Activated B cell treated with CpG ODN at 0.5 μM for 24 hours (primary cell): Measurements from ENCODE around the gene HSF2BP. TPM values are rescaled to one million over a fixed set of nuclear protein-coding genes. Genes with fewer than 3 reads are reported as not detected.

ENCODE experiments used
- ATAC-seq: fragments of 200-7000 bp; cut with Tn5 transposase; one replicate; pipeline ENCODE4 v1.10.0; 2021; ENCODE audit warnings: low read depth, mild to moderate bottlenecking, moderate library complexity
- CTCF ChIA-PET: fragments of 350-600 bp; sonication (Branson Sonifier 250); formaldehyde crosslinking; loops from one replicate; lab custom pipeline; 2021; ENCODE audit warnings: antibody characterized with exemption; lab: Charles Lee
- POLR2A ChIA-PET: fragments of 350-600 bp; sonication (Branson Sonifier 250); formaldehyde crosslinking; loops from one replicate; lab custom pipeline; 2021; ENCODE audit warnings: antibody characterized with exemption; lab: Charles Lee
- DNase-seq: peaks from one replicate; pipeline ENCODE4 v3.0.0; 2022
- H3K27ac Mint-ChIP-seq: one replicate; pipeline ENCODE4 v1.8.0; 2020; ENCODE audit warnings: mixed read lengths
- H3K27me3 Mint-ChIP-seq: one replicate; pipeline ENCODE4 v1.8.0; 2021; ENCODE audit warnings: mixed read lengths
- H3K36me3 Mint-ChIP-seq: one replicate; pipeline ENCODE4 v1.8.0; 2021; ENCODE audit warnings: low read depth, mixed read lengths
- H3K4me1 Mint-ChIP-seq: one replicate; pipeline ENCODE4 v1.8.0; 2021; ENCODE audit warnings: mixed read lengths
- H3K4me3 Mint-ChIP-seq: one replicate; pipeline ENCODE4 v1.8.0; 2020; ENCODE audit warnings: mild to moderate bottlenecking, mixed read lengths
- H3K9me3 Mint-ChIP-seq: one replicate; pipeline ENCODE4 v1.8.0; 2020; ENCODE audit warnings: mixed read lengths
- CTCF ChIP-seq: fragments of 200-600 bp; IDR thresholded peaks from one replicate; pipeline ENCODE4 v1.8.0; 2022; ENCODE audit warnings: antibody characterized with exemption, mild to moderate bottlenecking
- intact Hi-C: fragments of 100-400 bp; cut with micrococcal nuclease; formaldehyde crosslinking; loops from one replicate; pipeline ENCODE4 v1.15.1; 2024
- total RNA-seq: library from RNA; stranded (reverse); gene quantifications from 2 replicates; pipeline ENCODE4 v1.2.3, GENCODE V29; 2022

Gene HSF2BP
- total RNA-seq, 1 donor from 2014 or later: 0.58 TPM

- Mint-ChIP-seq H3K4me1 (peaks cover 17% of the 10 kb centered on the region), H3K36me3 (peaks cover 81% of the 10 kb centered on the region), H3K27me3 (no peaks in the 10 kb centered on the region), H3K4me3 (no peak overlapping the region), H3K27ac (no peak overlapping the region), H3K9me3 (no peaks in the 10 kb centered on the region)
- intact Hi-C loops: no loop called here
- DNase-seq (no peak), ATAC-seq (no peak)
- ChIA-PET POLR2A (no interaction called here), CTCF (no interaction called here)
- no peak for TF ChIP-seq CTCF
Measured at GRCh38 chr21:43691086-43691795, 32.0 kb upstream of the HSF2BP start.

DNA sequence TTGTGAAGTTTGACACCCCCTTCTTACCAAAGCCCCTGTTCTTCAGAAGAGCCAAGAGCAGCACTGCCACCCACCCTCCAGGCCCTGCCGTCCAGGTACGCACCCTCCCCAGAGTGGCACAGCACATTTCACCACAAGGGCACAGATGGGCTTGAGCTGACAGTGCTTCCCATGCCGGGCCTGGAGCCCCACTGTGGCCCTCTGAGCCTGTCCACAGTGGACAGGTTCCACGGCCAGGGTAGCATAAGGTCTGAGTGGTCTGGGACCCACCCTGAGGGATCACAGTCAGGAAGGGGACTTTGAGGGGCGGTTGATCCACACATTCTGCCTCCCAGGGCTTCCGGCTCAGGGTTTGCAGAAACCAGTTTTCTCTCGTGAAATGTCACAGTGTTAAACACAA lies 31.1 kb upstream of the HSF2BP start:
- TF ChIP-seq CTCF: no peak
- ChIA-PET CTCF (no interaction called here), POLR2A (no interaction called here)
- DNase-seq (no peak), ATAC-seq (no peak)
- no peak overlapping the region for H3K4me3 Mint-ChIP-seq
- H3K27me3 Mint-ChIP-seq: no peaks in the 10 kb centered on the region
- H3K27ac Mint-ChIP-seq: no peak overlapping the region
- no peaks in the 10 kb centered on the region for H3K9me3 Mint-ChIP-seq
- intact Hi-C loops: no loop called here
- peaks cover 80% of the 10 kb centered on the region for H3K36me3 Mint-ChIP-seq
- peaks cover 17% of the 10 kb centered on the region for H3K4me1 Mint-ChIP-seq

DNA sequence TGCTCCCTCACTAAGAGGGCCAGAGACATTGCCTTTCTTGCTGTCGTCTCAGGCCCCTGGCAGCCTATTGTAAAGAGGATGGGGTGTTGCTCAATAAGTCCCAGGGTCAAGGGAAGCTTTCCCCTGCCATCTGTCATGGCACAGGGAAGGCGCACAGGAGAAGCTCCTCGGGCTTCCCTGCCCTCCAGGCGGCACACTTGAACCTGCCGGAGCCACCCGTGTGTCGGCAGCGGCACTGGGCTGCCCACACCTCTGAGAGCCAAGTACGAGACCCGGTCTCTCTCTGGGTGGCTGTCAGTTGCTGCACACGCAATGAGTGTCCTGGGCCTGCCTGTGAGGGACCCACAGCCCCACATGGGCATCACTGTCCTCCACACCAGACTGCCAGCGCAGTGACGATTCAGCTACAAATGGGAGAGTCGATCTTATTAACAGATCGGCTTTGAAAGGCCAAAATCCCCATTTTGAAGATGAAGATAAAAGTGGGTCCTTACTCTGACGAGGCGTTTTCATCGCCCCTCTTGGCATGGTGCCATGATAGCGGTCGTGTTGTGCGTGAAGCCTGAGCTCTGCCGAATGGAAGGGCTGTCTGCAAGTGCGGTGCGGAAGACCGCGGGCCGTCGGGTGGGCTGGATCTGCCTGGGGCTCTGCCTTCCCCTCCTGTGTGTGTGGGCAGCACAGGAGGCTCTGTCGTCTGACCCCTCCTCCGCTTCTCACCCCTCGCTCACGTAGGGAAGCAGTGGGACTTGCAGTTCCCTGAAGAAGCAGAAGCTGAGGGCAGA lies 30.5 kb upstream of the HSF2BP start:
- peaks cover 17% of the 10 kb centered on the region for H3K4me1 Mint-ChIP-seq
- no peak overlapping the region for H3K27ac Mint-ChIP-seq
- TF ChIP-seq CTCF: no peak
- H3K9me3 Mint-ChIP-seq: no peaks in the 10 kb centered on the region
- no peak overlapping the region for H3K4me3 Mint-ChIP-seq
- intact Hi-C loops: no loop called here
- H3K36me3 Mint-ChIP-seq: peaks cover 80% of the 10 kb centered on the region
- DNase-seq (no peak), ATAC-seq (no peak)
- ChIA-PET POLR2A (no interaction called here), CTCF (no interaction called here)
- no peaks in the 10 kb centered on the region for H3K27me3 Mint-ChIP-seq

GRCh38 chr21:43688906-43689305 lies 29.6 kb upstream of the HSF2BP start:
- ChIA-PET CTCF (no interaction called here), POLR2A (interaction anchor here (1.1 kb wide), 2 partner anchors 28 to 31 kb away, joined by 5 to 7 read pairs; no protein-coding TSS in a partner anchor)
- no peaks in the 10 kb centered on the region for H3K9me3 Mint-ChIP-seq
- ATAC-seq (no peak), DNase-seq (no peak)
- H3K4me1 Mint-ChIP-seq: peaks cover 17% of the 10 kb centered on the region
- peaks cover 80% of the 10 kb centered on the region for H3K36me3 Mint-ChIP-seq
- intact Hi-C loops: loop anchor here (1.0 kb wide), 3 partner anchors 27 to 100 kb away; partner anchors contain the start of genes CSTB and RRP1
- no peak overlapping the region for H3K4me3 Mint-ChIP-seq
- no peaks in the 10 kb centered on the region for H3K27me3 Mint-ChIP-seq
- no peak overlapping the region for H3K27ac Mint-ChIP-seq
- TF ChIP-seq CTCF: no peak
